Ishikawa (cell line): ENCODE measurements around the gene EMCN.

ENCODE experiments used
- CEBPB ChIP-seq: IDR thresholded peaks from 2 replicates; pipeline ENCODE4 v1.6.1; 2012
- CREB1 ChIP-seq: IDR thresholded peaks from 2 replicates; pipeline ENCODE4 v1.6.1; 2012; ENCODE audit warnings: low read depth
- EGR1 ChIP-seq: IDR thresholded peaks from 2 replicates; pipeline ENCODE4 v1.6.1; 2012
- EP300 ChIP-seq: IDR thresholded peaks from 2 replicates; pipeline ENCODE4 v1.6.1; 2012; ENCODE audit warnings: borderline replicate concordance
- FOXM1 ChIP-seq: IDR thresholded peaks from 2 replicates; pipeline ENCODE4 v1.6.1; 2012; ENCODE audit warnings: low read depth, borderline replicate concordance
- MAX ChIP-seq: IDR thresholded peaks from 2 replicates; pipeline ENCODE4 v1.6.1; 2012
- NFIC ChIP-seq: IDR thresholded peaks from 2 replicates; pipeline ENCODE4 v1.6.1; 2012
- RAD21 ChIP-seq: IDR thresholded peaks from 2 replicates; pipeline ENCODE4 v1.6.1; 2012; ENCODE audit warnings: low read depth
- TAF1 ChIP-seq: IDR thresholded peaks from 2 replicates; pipeline ENCODE4 v1.6.1; 2012; ENCODE audit warnings: low read depth, mild to moderate bottlenecking
- TCF12 ChIP-seq: IDR thresholded peaks from 2 replicates; pipeline ENCODE4 v1.6.1; 2012; ENCODE audit warnings: low read depth
- TEAD4 ChIP-seq: IDR thresholded peaks from 2 replicates; pipeline ENCODE4 v1.6.1; 2012
- YY1 ChIP-seq: IDR thresholded peaks from 2 replicates; pipeline ENCODE4 v1.6.1; 2012; ENCODE audit warnings: low read depth
- ZBTB7A ChIP-seq: IDR thresholded peaks from 2 replicates; pipeline ENCODE4 v1.6.1; 2012; ENCODE audit warnings: low read depth
- TF ChIP-seq, protein P1 (sequence below): IDR thresholded peaks from 2 replicates; pipeline ENCODE4 v1.6.1; 2012
- TF ChIP-seq, protein P2 (sequence below): IDR thresholded peaks from 2 replicates; pipeline ENCODE4 v1.6.1; 2012; ENCODE audit warnings: low read depth, mild to moderate bottlenecking

The EMCN gene

DNA sequence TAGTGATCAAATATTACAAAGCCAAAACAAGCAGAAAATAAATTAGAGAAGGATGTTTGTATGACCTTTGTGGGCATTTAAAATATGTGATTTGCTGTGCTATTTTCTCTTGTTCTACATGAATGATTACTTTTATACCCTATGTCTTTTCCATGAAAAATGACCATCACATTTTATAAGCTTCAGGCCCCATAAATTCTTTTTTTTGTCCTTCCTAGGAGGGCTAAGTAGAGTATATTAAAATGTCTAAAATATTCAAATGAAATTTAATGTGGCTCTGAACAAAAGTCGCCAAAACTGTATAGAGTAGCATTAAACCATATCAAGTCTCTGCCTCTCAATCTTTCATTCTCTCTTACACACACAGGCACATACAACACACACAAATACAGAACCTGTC lies 15.9 kb upstream of the EMCN start:
- no peak for TF ChIP-seq YY1
- TF ChIP-seq CREB1, result no peak
- no peak for TF ChIP-seq EGR1
- no peak for TF ChIP-seq CEBPB
- TF ChIP-seq, protein P1, sequence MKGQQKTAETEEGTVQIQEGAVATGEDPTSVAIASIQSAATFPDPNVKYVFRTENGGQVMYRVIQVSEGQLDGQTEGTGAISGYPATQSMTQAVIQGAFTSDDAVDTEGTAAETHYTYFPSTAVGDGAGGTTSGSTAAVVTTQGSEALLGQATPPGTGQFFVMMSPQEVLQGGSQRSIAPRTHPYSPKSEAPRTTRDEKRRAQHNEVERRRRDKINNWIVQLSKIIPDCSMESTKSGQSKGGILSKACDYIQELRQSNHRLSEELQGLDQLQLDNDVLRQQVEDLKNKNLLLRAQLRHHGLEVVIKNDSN, result no peak
- no peak for TF ChIP-seq ZBTB7A
- no peak for TF ChIP-seq EP300
- no peak for TF ChIP-seq TAF1
- TF ChIP-seq NFIC, result no peak

- TF ChIP-seq MAX (no peak), TEAD4 (no peak), RAD21 (no peak), FOXM1 (no peak), TCF12 (no peak), CREB1 (no peak), YY1 (no peak), TAF1 (no peak), EGR1 (no peak), NFIC (no peak)
- TF ChIP-seq, protein P1, result no peak
Observed at GRCh38 chr4:100525686-100526085, 7.9 kb upstream of the EMCN start.

DNA sequence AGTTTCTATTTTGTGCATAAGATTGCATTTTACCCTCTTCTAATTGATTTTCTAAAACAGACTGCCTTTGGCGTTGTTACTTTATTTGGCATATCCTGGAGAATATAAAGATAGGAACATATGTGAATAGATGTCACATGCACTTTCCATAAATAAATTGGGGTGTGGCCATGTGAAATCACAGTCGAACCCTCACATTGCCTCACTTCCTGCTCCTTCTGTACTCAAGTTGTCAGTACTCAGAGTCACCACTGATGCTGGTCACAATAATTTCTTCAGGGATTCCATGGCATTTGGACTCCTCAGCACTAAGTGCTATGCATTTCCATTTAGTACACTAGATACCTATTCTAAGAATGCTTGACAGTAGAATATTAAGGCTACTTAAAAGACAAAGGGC lies 1.4 kb upstream of the EMCN start:
- no peak for TF ChIP-seq MAX
- no peak for TF ChIP-seq EP300
- no peak for TF ChIP-seq RAD21

DNA sequence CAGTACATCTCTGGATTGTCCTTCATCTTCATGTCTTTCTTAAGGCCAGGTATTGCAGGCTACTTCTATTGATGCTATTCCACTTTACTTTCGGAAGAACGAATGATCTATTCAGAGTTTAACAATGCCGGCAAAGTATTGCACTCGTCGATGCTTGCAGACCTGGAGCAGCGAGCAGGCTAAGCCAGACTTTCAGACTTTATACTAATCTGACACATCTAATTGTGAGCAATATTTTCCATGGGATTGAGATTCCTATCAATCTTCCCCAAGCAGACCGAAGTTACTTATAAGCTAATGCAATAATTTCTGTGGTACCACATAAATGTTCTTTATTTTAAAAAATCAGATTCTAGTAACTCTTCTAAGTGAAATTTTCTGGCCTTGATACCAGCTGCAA lies 1.6 kb downstream of the EMCN start:
- TF ChIP-seq, protein P2, sequence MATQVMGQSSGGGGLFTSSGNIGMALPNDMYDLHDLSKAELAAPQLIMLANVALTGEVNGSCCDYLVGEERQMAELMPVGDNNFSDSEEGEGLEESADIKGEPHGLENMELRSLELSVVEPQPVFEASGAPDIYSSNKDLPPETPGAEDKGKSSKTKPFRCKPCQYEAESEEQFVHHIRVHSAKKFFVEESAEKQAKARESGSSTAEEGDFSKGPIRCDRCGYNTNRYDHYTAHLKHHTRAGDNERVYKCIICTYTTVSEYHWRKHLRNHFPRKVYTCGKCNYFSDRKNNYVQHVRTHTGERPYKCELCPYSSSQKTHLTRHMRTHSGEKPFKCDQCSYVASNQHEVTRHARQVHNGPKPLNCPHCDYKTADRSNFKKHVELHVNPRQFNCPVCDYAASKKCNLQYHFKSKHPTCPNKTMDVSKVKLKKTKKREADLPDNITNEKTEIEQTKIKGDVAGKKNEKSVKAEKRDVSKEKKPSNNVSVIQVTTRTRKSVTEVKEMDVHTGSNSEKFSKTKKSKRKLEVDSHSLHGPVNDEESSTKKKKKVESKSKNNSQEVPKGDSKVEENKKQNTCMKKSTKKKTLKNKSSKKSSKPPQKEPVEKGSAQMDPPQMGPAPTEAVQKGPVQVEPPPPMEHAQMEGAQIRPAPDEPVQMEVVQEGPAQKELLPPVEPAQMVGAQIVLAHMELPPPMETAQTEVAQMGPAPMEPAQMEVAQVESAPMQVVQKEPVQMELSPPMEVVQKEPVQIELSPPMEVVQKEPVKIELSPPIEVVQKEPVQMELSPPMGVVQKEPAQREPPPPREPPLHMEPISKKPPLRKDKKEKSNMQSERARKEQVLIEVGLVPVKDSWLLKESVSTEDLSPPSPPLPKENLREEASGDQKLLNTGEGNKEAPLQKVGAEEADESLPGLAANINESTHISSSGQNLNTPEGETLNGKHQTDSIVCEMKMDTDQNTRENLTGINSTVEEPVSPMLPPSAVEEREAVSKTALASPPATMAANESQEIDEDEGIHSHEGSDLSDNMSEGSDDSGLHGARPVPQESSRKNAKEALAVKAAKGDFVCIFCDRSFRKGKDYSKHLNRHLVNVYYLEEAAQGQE, result no peak
- TF ChIP-seq TCF12 (no peak), TEAD4 (no peak), YY1 (no peak), MAX (no peak), ZBTB7A (no peak), NFIC (no peak), CREB1 (no peak), TAF1 (no peak), EGR1 (no peak)
- TF ChIP-seq, protein P1, result no peak

- TF ChIP-seq, protein P2, result no peak
- TF ChIP-seq CREB1 (no peak), EP300 (no peak), TAF1 (no peak), TEAD4 (no peak), TCF12 (no peak), NFIC (no peak), YY1 (no peak), MAX (no peak), EGR1 (no peak), RAD21 (no peak), ZBTB7A (no peak)
- TF ChIP-seq, protein P1, result no peak
Observed at GRCh38 chr4:100511896-100512295, 5.9 kb downstream of the EMCN start.
